Measurements from ENCODE around the gene SPATC1L.

The SPATC1L gene

DNA sequence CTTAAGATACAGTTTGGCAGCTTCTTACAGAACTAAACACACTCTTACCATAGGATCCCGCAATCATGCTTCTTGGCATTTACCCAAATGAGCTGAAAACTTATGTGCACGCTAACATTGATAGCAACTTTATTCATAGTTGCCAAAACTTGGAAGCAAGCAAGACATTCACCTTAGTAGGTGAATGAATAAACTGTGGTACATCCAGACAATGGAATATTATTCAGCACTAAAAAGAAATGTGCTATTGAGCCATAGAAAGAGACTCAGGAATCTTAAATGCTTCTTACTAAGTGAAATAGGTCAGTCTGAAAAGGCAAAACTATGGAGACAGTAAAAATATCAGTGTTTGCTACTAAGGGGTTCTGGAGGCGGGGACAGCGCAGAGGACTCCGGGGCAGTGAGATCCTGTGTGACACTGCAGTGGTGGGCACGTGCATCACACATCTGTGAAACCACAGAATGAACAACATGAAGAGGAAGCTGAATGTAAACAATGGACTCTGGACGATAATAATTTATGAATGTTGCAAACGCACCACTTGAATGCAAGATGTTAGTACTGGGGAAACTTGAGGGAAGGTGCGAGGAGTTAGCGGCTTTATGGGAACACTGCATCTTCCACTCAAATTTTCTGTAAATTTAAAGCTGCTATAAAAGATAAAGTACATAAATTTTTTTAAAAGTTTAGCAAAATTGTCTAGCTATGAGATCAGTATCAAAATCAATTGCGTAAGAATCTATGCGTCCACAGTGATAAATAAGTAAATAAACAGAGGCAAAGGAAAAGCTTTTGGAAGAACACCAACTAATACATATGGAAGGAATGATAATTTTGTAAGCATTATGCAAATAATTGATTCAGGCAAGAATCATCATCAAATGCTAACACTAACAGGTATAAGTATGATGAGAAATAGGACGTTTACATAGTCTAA, 15.4 kb upstream of the SPATC1L start:
- no peak for DNase-seq (ENCODE audit: low read depth, low spot score)
- no peak for TF ChIP-seq CTCF (IDR thresholded peaks at IDR 0.05; ENCODE audit: insufficient read depth, low read length, missing control alignments)
- CTCF ChIA-PET = interaction anchor here (1.3 kb wide), 1 partner anchor 56 kb away, joined by 5 read pairs; no protein-coding TSS in a partner anchor
- POLR2A ChIA-PET = no interaction called here
- no peak overlapping the region for H3K4me3 ChIP-seq (ENCODE audit: low read depth, low read length)

GRCh38 chr21:46196733-46197132, 12.5 kb upstream of the SPATC1L start:
- ChIA-PET CTCF (no interaction called here), POLR2A (no interaction called here)
- no peak for DNase-seq (ENCODE audit: low read depth, low spot score)
- no peak overlapping the region for H3K4me3 ChIP-seq (ENCODE audit: low read depth, low read length)
- TF ChIP-seq CTCF (IDR thresholded peaks at IDR 0.05; ENCODE audit: insufficient read depth, low read length, missing control alignments) = no peak

GRCh38 chr21:46195595-46196195, 11.4 kb upstream of the SPATC1L start:
- TF ChIP-seq CTCF (IDR thresholded peaks at IDR 0.05; ENCODE audit: insufficient read depth, low read length, missing control alignments) = no peak
- POLR2A ChIA-PET = no interaction called here
- no peak overlapping the region for H3K4me3 ChIP-seq (ENCODE audit: low read depth, low read length)
- DNase-seq (ENCODE audit: low read depth, low spot score) = no peak
- CTCF ChIA-PET = interaction anchor here (0.7 kb wide), 1 partner anchor 52 kb away, joined by 4 read pairs; no protein-coding TSS in a partner anchor

DNA sequence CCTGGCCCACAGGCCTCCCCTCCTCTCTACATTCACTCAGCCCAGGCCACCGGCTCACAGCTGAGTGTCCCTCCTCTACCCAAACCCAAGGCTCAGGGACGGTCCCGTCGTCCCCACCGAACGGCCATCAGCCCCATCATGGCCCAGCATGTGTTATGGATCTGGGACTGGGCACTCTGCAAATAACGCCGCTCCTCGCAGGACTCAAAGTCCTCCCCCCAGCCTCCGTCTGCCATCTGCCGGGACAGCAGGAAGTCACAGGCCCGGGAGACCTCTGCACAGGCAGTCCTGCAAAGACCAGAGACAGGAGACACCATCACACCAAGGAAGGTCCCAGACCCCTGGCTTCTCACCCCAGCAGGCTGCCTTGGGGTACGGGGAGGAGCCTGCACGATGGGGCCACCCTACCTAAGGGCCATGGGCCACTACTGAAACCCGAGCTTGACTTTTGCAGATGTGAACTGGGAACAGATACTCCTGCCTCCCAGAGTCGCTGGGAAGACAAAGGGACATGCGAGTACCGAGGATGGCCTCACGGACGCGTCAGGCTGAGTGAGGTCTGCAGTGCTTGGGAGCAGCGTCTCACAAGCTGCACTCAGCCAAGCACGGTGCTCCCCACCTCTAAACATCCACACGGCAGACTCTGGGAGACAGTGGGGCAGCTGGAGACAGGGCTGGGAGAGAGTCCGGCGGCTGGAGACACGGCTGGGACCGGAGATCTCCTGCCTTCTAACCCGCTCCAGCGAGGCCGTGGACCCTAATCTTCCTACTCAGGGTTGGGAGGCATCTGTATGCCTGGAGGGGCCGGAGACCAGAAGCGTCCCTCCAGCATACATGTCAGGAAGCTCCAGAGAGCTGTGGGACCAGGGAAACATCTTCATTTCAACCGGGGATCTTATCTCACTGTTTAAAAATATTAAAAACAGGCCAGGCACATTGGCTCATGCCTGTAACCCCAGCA, 10.4 kb upstream of the SPATC1L start:
- DNase-seq (ENCODE audit: low read depth, low spot score) = no peak
- H3K4me3 ChIP-seq (ENCODE audit: low read depth, low read length) = no peak overlapping the region
- TF ChIP-seq CTCF (IDR thresholded peaks at IDR 0.05; ENCODE audit: insufficient read depth, low read length, missing control alignments) = no peak
- ChIA-PET POLR2A (no interaction called here), CTCF (no interaction called here)

GRCh38 chr21:46193829-46194373, 9.6 kb upstream of the SPATC1L start:
- DNase-seq (ENCODE audit: low read depth, low spot score) = no peak
- CTCF ChIA-PET = no interaction called here
- no peak for TF ChIP-seq CTCF (IDR thresholded peaks at IDR 0.05; ENCODE audit: insufficient read depth, low read length, missing control alignments)
- no peak overlapping the region for H3K4me3 ChIP-seq (ENCODE audit: low read depth, low read length)
- POLR2A ChIA-PET = no interaction called here
